ENCODE measurements around the gene FIP1L1.

FIP1L1 gene

DNA sequence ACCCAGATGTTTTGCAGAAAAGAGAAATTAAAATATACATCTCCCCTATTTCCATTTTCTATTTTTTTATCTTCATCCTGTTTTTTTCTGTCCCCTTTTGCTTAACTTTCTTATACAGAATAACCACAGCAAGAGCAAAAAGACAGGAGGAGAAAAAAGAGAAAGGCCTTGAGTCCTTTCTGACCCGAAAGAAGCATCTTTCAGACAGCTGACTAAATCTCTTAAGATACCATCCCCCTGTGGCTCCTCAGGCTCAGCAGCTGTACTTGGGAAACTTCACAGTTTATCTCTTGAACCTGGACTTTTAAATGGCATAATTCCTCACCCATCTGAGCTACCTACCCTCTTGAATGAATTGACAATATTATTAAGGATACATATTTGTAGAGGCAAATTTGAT is 100.2 kb downstream of the FIP1L1 start:
- DNase-seq, result no peak

DNA sequence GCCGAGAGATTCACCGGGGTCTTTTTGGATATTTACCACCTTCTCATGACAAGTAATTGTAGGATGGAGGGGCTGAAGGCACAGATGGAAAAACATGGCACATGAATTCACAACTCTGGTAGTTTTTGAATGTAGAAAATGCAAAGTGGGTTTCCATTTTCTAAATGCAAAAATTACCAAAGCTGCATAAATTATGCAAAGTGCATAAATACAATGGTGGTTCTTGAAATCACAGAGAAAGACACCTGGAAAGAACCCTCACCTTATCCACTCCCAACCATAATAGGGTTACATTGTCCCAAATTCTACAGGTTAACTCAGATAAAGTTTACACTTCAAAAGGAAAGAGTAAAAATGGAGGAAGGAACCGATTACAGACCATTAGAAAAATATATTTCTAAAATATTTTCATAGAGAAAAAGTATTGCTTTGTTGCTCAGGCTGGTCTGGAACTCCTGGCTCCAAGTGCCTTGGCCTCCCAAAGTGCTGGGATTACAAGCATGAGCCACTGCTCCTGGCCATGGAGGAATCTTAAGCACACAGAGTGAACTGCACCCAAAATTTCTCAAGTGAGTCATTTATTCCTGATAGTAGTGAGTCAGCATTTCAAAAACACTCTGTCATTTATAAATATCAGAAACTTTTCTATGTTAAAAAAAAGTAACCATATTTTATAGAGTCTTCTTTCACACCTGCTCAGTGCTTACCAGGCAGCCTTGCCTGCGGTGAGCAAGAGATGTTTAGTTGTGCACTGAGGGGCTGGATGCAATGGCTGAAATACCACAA is 101.4 kb downstream of the FIP1L1 start:
- DNase-seq, result no peak

GRCh38 chr4:53479736-53480525 is 102.5 kb downstream of the FIP1L1 start:
- no peak for DNase-seq

- no peak for DNase-seq
Observed at GRCh38 chr4:53480909-53481308, 103.5 kb downstream of the FIP1L1 start.

- DNase-seq, result no peak
Observed at GRCh38 chr4:53481586-53481985, 104.1 kb downstream of the FIP1L1 start.

GRCh38 chr4:53483250-53483649 is 105.8 kb downstream of the FIP1L1 start:
- no peak for DNase-seq

GRCh38 chr4:53484911-53485657 is 107.6 kb downstream of the FIP1L1 start:
- DNase-seq, result no peak

- DNase-seq, result no peak
Observed at GRCh38 chr4:53485658-53486040, 108.2 kb downstream of the FIP1L1 start.

DNA sequence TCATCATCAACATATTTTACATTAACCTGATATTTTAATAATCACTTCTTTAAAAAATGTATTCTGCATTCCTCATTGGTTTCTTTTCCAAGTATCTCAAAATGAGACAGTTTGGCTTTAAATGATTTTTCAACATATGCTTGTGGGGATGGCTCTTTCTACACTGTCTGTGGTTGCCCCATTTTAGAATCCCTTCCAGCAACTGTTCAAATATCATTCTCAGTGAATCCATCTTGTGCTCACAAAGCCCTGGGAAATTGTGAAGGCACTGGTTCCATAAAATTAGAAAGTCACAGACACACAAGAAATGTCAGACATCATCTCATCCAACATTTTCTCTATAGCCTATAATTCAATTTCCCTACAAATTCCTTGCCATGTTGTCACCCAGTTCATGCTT is 110.3 kb downstream of the FIP1L1 start:
- DNase-seq, result no peak

GRCh38 chr4:53489279-53489889 is 111.9 kb downstream of the FIP1L1 start:
- no peak for DNase-seq

DNA sequence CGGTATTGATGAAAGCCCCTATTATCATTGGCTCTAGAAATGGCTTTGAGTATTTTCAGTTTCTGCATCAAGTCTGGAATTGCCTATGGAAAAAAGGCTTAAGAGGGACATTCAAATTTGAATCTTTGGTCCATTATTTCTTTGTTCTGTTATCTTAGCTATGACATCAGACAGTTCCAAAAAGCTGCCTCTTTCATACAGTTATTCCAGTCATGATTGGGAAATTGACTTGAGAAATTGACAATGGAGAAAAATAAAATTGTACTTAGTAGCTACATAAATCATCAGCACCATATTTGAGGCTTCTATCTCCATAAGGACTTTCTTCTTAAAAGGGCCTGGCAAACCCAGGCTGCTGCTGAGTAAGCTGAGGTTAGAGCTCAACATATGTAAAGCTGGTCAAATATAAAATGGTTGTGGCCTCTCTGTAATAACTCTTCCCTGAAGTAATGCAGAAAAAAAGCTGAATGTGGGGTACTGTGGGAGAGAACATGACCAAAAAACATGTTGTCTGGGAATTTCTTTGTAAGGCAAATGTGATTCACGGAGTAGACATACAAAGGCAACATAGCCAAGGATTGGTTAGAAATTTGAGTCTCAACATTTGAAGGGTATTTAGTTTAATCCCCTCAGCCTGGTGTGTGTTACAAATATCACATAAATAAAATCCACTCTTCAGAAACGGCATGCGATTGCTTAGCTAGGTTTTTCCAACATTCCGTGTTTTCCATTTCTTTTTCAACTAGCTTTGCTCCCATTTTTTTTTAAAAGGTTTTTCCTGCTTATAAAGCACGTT is 112.9 kb downstream of the FIP1L1 start:
- DNase-seq, result no peak

GRCh38 chr4:53490965-53491622 is 113.7 kb downstream of the FIP1L1 start:
- DNase-seq, result no peak

- DNase-seq, result no peak
Observed at GRCh38 chr4:53494851-53495250, 117.4 kb downstream of the FIP1L1 start.

DNA sequence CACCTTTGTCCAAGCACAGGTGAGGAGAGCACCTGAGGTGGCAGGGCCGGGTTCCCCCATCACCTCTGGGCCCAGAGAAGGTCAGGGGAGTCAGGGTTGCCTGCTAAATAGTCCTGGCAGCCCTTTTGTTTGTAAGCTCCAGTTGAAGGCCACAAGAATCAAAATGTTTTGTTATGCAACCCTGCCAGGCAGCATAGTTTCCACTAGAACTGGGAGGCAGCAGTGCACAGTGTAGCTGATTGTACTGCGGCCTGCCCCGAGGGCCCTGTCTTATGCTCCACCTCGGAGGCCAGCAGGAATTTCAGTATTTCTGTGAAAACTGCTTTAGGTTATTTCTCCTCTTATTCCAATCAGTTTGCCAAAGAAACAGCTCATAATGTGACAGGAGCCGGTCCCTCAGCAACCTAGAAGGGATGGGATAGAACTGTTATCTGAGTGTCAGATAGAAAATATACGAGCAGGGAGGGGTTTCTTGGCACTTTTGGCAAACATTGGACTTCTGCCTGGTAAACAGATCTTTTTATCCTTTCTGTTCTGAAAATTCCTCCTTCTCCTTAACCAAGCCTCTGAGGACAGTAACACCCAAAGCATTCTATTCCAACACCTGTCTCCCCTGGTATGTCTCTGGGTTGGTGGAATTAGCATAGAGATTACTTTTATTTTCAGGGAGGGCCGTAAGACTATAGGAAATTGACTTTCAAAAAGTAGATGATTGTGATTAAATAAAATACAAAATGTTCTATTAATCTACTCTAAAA is 120.2 kb downstream of the FIP1L1 start:
- no peak for DNase-seq

- no peak for DNase-seq
Observed at GRCh38 chr4:53498706-53499105, 121.3 kb downstream of the FIP1L1 start.

DNA sequence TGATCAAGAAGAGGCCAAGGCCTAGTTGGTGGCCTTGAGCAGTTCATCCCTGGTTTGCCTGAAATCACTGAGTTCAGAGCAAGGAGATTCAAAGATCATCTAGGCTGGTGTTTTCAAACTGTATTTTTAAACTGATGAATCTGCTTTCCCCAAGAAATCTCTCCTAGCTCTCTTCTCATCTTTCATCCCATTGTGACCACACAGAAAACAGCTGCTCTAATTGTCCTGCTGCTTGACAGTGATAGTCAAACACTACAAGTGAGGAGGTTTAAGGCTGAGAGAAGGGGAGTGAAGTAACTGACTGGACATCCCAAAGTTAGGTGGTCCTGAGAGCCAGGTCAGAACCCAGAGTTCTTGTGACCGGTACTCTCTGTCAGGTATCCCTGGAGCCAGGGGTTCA is 122.3 kb downstream of the FIP1L1 start:
- no peak for DNase-seq

- no peak for DNase-seq
Observed at GRCh38 chr4:53500546-53500945, 123.1 kb downstream of the FIP1L1 start.

DNA sequence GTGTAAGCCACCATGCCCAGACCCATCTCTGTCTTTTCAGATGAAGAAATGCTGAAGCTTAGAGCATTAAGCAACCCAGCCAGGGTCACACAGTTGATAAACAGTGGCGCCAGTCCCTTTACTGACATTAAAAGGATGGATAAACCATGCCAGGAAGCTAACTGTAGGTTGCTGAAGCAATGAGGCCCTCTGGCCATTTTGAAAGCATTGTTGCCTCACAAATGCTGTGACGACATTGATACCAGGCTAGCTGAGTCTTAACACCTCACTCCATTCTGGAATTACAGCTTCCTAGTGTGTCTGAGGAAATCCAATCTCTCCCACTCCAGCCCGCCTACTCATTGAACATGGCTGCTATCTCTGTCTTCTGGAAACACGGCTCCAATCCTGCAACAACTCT is 124.1 kb downstream of the FIP1L1 start:
- no peak for DNase-seq

GRCh38 chr4:53502094-53502493 is 124.7 kb downstream of the FIP1L1 start:
- no peak for DNase-seq

- DNase-seq, result no peak
Observed at GRCh38 chr4:53505947-53506346, 128.5 kb downstream of the FIP1L1 start.

GRCh38 chr4:53507058-53507457 is 129.6 kb downstream of the FIP1L1 start:
- DNase-seq, result no peak

All from midbrain (tissue), 1 donor.